Measurements from ENCODE around the gene CTBP2.
"Not testable (repeated sequence)": the region's sequence is repeated elsewhere in the genome, so short reads cannot be mapped to it uniquely, and the experiment has no call there.

The CTBP2 gene

DNA sequence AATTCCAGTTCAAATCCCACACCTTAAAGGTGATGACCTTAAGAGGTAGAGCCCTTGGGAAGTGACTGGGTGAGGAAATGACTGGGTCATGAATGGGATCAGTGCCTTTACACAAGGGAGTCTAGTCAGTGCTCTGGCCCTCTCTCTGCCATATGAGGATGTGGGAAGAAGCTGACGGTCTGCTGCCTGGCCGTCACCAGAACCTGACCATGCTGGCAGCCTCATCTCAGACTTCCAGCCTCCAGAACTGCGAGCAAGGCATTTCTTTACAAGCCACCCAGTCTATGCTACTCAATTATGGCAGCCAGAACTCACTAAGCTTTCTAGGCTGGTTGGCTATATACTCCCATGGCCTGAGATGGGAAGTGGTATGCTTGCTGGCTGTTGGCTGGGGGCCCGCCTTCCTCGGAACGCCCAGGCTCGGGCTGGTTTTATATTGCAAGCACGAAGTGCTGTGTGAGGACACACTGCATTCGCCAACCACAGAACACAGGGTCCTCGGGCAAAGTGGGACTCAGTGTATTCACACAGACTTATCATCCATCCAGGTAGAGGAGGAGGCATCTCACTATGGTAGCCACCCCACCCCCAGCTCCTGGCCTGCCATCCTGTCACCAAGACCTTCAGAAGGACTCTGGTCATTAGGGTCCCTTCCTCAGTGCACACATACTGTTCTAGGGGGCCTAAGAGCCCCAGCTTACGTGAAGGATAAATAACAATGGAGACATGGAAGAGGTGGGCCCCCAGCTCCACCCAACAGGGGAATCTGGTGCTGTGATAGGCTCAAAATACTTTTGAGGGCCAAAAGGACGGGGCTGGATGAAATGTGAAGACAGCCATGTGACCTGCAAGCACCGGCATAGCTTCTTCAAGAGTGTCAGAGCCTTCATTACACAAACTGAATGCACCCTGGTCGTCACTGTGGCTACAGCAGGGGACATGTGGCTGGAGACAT is 169.4 kb downstream of the CTBP2 start:
- no peak for DNase-seq

DNA sequence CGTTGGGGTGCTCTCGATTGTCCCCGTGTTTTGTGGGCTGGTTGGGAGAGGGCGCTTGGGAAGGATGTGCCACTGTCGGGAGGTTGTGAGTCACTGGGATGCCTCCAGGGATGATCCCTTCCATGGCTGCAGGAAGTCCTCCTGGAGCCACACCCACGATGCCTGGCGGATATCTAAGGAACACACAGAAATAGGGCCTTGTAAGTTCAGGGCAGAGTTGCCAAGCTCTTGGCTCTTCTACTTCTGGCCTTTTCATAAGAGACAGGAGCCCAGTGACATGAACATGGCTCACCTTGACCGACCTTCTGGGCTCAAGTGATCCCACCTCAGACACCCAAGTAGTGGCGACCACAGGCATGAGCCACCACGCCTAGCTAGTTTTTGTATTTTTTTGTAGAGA is 170.8 kb downstream of the CTBP2 start:
- no peak for DNase-seq

DNA sequence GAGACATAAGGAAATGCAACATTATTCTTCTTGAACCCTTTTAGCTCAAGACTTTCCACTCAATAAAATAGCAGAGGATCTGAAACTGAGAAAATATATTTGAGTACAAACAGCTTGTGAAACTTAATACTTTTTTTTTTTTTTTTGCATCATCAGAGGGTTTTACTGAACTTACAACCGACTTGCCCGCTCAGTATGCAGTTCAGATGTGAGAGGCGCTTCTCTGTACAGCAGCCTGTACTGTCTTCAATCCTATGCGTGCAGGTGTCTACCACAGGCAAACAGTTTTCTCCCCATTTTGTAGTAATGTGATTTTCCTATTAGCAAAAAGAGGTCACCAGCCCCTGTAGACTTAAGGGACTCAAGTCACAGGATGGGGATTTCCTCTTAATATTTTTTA is 171.6 kb downstream of the CTBP2 start:
- not testable (repeated sequence) for DNase-seq

DNA sequence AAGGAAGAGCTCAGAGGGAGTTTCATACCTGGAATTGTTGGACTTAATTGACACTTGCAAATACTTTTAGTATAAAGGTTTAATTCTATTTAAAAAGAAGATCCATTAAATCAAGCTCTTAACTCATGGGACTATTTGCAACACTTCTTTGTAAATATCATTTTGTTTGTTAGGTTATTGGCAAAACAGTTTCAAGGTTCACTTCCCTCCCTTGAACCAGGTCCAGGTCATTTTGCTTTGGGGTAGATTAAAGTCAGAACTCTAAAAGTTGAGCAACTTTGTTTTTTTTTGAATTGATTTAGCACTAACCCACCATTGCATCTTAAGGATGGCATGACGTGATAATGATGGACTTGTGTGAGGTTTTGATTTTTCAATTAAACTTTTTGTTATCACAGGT is 172.6 kb downstream of the CTBP2 start:
- no peak for DNase-seq

DNA sequence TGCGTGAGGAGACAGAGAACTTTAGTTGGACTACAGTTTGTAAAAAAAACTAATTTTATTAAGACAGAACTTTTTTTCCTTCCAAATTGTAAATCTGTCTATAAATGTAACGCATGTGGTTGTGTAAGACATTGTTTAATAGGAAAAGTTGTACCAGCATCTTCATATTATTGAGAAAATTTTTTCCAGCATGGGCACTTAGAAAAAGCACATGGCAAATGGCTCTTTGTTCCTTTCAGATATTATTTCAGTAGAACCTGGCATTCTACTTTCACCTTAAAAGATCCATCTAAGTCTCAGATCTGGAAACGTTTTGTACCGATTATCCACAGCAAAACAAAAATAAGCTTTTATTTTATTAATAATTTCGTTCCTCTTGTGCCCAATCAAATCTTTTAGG is 175.2 kb downstream of the CTBP2 start:
- DNase-seq: no peak

DNA sequence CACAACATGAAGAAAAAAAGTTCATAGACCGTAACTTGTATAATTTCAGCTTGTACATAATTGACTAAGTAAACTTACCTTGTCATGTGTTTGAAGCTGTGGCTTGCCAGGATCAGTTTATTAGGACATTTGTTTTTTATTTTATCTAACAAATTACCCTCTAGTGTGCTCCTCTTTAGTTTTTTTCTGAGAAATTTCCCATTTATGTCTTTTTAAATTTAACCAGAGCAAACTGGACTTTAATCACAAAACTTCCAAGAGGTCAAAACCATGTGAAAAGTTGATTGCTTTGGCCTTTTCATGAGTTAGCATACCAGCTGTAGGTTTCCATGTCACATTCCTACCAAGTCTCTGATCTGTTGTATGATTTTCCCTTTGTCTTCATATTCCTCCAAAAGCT is 176.0 kb downstream of the CTBP2 start:
- DNase-seq: no peak

DNA sequence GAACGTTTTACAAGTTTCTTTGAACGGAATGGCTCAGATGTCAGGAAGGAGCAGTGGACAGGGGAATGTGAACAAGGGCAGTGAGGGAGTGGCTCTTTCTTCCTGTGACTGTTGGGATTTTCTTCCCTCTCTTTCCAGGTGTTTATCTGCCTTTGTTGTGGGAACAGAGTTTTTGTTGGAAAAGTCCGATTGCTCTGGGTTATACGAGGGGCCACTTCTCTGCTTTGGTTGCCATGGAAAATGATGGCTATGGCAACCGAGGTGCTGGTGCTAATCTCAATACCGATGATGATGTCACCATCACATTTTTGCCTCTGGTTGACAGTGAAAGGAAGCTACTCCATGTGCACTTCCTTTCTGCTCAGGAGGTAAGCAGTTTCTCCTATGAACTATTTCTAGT is 177.0 kb downstream of the CTBP2 start:
- DNase-seq: no peak

DNA sequence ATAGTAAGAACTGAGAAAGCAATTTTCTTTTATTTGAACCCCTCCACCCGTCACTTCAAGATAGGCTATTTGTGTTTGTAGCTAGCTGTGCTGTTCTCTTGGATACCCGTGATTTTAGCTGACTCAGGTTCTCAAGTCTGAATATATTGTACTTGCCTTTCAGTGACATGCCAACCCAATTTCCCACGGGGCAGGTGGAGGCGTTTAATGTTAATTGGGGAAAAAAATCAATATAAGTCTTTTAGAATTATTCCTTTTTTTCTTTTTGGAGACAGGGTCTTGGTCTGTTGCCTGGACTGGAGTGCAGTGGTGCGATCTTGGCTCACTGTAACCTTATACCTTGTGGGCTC is 182.0 kb downstream of the CTBP2 start:
- no peak for DNase-seq

DNA sequence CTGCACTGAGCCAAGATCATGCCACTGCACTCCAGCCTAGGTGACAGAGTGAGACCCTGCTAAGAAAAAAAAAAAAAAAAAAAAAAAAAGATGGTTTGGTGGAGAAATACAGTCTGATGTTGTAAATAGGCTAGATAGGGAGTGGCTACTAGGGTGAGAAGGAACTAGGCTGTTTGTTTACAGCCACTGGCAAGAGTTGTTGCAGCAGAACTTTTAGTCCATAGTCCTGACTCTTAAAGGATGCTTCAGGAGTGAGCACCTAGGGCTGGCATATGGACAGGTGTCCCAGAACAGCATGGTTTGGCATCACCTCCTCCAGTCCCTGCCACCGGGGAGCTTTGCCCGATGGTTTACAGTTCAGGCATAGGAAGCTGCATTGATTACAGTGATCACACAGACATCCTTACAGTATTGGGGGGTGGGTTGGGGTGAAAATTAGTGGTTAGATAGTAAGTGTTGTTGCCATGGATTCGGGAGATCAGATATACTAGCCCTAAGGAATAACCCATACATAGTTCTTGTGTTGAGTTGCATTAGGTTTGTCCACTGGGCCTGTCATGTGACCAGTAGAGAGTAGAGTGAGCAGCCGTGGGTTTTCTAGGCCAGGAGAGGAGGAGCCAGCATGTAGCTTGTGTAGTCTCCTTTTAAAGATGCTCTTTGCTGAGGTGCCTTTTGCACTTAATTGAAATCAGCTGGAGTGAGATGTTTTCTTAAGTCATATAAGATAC is 182.6 kb downstream of the CTBP2 start:
- DNase-seq: no peak

DNA sequence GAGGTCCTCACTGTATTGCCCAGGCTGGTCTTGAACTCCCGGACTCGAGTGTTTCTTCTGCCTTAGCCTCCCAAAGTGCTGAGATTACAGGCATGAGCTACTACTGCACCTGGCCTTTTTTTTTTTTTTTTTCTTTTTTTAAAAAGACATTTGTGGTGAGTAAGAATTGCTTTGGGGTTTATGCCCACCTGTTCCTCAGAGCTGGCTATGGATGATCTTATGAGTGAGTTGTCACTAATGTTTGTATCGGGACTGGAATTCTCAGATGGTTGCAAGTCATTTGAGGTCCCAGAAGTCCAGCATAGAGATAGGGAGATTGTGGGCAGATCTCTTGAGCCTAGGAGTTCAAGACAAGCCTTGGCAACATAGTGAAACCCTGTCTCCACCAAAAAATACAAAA is 183.2 kb downstream of the CTBP2 start:
- DNase-seq: no peak

DNA sequence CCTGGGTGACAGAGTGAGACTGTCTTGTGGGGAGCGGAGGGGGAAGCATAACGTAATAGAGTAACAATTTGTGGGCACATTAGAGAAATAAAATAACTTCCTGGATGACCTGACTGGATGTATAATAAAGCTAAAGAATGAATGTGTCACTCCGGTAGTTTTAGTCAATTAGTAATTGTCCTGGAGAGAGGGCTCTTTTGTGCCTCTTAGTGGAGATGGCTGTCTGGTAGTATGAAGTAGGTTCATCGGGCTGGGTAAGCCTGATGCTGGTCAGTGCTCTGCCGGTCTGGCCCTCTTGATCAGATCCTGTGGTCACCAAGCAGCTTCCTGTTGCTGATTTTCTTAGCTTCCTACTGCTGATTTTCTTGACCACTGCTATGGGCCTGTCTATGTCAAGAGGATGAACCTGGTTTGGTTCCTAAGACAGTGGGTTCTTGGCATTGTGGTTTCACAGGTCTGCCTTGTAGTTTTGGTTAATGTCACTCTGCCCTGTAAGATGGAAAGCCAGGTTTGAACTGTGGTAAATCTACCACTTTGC is 184.3 kb downstream of the CTBP2 start:
- DNase-seq: no peak

DNA sequence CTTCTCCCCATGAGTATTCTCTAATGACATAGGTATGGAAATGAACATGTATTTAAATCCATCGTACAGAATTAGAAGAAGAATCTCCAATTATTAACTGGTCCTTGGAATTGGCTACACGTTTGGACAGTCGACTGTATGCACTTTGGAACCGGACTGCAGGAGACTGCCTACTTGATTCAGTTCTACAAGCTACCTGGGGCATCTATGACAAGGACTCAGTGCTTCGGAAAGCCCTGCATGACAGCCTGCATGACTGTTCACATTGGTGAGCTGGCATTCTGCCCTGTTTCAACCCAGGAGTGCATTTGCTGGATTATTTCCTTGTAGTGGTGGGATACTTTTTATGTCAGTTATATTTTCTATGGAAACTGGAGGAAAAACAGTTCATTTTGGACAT is 186.2 kb downstream of the CTBP2 start:
- no peak for DNase-seq

DNA sequence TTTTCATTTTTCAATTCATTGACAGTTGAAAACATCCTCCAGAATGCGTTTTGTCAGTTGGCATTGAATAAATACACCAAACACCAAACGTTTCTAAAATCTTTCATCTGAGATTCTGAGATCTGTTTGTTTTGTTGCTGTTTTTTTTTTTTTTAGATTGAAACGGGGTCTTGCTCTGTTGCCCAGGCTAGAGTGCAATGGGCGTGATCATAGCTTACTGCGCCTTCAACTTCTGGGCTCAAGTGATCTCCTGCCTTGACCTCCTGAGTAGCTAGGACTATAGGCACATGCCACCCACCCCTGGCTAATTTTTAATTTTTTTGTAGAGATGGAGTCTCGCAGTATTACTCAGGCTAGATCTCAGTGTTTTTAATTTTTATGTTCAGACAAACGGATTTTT is 187.7 kb downstream of the CTBP2 start:
- DNase-seq: no peak

DNA sequence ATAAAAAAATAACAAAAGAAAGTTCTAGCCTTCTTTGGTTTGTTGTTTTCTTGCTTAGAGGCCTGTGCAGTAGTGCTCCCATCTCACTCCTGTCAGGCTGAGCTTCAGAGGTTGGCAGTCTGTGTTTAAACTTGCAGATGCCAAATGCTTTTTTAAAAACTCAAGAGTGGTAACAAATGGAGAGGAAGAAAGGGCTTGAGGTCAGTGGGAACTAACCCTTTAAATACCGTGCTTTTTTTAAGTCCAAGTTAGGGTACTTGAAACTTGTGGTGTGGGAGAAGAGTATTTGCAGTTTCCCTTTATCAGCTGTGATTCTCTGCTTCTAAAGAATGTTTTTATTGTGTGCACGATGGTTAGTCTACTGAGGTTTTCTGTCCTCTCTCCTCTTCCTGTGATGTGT is 189.1 kb downstream of the CTBP2 start:
- no peak for DNase-seq

DNA sequence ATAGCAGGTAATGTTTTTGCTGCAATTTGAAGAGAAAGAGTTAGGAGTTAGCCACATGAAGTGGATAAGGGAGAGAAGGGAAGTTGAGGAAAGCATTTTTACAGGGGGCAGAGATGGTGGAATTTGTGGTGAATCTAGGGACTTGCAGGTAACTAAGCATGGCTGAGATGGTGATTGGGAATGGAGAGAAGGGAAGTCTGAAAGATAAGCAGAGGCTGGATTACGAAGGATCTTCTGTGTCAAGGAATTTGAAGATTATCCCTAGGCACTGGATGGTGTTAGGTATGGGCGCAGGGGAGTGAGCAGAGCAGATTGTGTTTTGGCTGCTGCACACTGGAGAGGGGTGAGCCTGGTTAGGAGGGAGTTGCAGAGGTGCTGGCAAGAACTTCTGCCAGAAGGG is 193.1 kb downstream of the CTBP2 start:
- no peak for DNase-seq

DNA sequence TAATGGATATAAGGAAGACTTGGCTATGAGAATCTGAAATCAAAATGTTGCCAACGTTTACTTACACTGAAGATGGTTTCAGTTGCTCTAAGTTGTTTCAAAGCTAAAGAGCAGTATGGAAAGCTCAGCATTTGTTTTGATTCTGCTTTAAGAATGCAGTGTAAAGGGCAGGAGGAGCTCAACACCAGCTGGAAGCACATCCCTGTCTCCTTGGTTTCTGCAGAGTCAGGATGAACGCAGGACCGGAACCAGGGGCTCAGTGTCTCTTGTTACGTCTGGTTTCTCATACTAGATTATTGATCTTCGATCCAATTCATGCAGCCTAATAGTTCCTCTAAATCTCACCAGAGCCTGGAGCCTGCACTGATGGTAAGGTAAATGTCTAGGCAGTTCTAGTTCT is 194.4 kb downstream of the CTBP2 start:
- no peak for DNase-seq

DNA sequence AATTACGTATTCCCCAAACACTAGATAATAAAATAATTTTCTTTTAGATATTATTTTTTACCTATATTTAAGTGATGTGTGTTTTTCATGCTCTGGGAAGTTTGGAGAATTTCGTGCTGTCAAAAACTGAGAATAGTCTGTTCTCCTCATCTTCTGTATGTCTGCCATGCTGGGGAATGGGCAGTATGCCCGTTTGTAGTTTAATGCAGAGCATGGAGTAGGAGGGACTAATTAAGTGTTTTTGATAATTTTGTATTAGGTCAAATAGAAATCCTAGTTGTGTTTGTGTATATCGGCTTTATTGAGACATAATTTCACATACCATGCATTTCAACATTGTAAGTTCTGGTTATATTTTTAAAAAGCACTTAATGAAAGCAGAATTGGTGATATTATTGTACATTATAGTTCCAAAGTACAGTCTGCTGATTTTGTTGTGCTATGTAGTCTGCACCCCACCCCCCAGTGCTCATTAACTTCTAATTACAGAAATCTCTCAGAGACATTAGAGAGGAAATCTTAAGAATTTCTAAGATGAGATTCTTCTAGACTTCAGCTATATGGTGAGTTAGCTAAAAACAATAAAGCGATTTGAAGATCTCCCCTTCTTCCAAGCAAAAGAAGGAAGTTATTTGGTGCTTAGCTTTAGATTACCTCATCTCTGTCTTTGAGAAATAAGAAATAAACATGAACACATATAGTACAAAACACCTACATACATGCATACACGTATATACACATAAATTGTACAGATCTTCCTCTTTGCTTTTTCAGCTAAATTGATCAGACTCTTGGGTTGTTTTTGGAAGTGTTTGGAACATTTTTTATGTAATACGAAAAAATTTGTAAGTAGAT is 196.3 kb downstream of the CTBP2 start:
- no peak for DNase-seq

DNA sequence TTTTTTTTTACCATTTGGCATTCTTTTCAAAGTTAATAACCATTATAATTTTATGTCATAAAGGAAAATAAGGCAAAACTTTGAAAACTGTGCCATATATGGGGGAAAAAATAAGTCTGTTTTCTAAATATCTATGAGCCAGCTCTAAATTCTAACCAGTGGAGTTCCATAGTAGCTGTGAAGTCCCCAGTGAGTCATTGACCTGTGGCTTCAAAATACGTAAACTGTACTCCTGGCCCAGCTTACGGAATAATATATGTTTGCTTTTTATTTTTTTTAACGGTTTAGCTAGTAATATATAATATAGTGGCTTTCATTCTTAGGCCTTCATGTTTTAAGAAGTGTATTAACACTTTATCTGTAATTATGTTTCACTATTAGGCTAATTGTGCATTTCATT is 197.9 kb downstream of the CTBP2 start:
- DNase-seq: no peak

DNA sequence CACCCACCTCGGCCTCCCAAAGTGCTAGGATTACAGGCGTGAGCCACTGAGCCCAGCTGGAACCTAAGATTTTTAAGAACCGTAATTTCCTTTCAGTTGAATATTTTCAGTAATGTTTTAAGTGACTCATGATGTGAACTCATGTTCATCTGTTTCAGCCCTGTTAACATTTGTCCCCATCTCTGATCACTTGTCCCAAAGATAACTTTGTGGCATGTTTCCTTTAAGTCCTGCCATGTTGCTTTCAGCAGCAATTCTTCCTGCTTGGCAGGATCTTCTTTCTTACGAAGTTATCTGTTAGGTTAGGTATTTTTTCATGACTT is 199.2 kb downstream of the CTBP2 start:
- DNase-seq: no peak

DNA sequence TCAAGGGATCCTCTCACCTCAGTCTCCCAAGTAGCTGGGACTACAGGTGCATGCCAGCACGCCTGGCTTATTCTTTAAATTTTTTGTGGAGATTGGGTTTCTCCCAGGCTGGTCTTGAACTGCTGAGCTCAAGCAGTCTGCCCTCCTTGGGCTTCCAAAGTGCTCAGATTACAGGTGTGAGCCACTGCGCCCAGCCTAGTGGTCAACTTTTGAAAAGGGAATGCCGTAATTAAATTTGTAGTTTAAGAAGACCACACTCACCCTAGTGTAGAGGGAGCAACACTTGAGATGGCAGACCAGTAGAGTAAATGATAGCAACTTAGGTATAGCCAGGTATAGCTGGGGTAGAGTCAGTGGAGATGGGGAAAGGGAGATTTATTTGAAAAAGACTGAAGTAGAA is 200.8 kb downstream of the CTBP2 start:
- no peak for DNase-seq

DNA sequence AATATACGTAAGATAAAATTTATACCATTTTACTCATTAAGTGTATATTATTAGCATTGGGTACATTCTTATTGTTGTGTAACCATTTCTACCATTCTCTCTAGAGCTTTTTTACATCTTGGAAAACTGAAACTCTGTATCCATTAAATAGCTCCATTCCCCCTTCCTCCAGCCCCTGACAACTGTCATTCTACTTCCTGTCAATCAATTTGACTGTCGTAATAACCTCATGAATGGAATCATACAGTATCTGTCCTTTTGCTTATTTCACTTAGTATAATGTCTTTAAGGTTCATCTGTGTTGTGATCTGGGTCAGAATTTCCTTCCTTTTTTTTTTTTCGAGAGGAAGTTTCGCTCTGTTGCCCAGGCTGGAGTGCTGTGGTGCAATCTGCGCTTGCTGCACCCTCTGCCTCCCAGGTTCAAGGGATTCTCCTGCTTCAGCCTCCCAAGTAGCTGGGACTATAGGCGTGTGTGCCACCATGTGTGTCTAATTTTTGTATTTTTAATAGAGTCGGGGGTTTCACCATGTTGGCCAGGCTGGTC is 202.9 kb downstream of the CTBP2 start:
- DNase-seq: no peak

DNA sequence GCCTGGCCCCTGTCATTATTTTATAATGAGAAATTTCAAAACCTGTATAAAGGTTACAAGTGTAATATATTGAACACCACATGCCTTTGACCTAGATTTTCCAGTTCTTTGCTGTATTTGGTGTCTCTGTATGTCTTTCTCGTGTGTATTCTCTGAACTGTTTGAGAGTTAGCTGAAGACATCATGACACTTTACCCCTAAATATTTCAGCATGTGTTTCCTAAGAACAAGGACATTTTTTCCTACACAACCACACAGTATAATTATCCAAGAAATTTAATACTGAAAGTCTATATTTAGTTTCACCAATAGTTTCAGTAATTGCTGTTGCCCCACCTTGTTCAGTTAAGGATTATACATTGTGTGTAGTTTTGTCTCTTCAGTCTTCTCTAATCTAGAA is 203.6 kb downstream of the CTBP2 start:
- DNase-seq: no peak

DNA sequence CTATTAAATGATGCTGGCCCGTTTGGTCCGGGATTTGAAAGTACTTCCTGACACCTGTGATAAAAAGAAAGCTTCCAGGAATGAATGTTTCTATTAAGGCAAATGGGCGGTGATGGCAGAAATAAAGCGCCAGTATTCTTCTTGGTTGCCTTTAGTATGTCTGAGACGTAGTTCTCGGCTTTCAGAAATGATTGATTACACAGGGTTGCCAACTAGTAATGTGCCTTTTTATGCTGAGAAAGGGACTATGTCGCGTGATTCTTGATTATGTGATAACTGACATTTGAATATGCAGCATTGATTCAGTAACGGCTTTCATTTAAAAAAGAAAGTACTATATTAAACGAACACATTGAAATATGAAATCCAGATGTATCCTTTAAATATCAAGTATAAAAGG is 204.5 kb downstream of the CTBP2 start:
- DNase-seq: no peak

All from activated CD4-positive, alpha-beta T cell treated with anti-CD3 and anti-CD28 coated beads for 48 hours (primary cell).